HG03571 (cell line): ENCODE measurements around the gene C17orf75.

Source experiments
- ATAC-seq: cut with Tn5 transposase; IDR thresholded peaks from one replicate; pipeline ENCODE4 v1.9.1; 2021; ENCODE audit not compliant: unreplicated experiment

Gene C17orf75

DNA sequence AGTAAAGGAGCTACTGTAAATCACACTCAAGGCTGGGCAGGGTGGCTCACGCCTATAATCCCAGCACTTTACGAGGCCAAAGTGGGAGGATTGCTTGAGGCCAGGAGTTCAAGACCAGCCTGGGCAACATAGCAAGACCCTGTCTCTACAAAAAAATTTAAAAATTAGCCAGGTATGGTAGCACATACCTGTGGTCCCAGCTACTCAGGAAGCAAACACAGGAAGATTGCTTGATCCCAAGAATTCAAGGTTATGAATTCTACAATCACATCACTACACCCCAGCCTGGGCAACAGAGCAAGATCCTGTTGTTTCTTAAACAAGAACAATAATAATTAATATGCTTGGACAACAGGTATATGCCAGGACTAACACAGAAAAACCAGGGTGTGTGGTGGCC is 63.2 kb downstream of the C17orf75 start:
- no peak for ATAC-seq
